ENCODE results near the gene TMEM186. TPM values are rescaled to one million over a fixed set of nuclear protein-coding genes. Genes with fewer than 3 reads are reported as not detected.

The TMEM186 gene
- total RNA-seq, 2 experiments from 2014 or later: 1.9 to 3.1 TPM

- H3K4me1 Mint-ChIP-seq (ENCODE audit: low read depth): no peaks in the 10 kb centered on the region
- H3K4me1 ChIP-seq (ENCODE audit: insufficient read depth, low read length): no peaks in the 10 kb centered on the region
- no peak overlapping the region for H3K4me3 Mint-ChIP-seq
- DNase-seq: no peak
- H3K27me3 Mint-ChIP-seq: no peaks in the 10 kb centered on the region
- H3K36me3 ChIP-seq (ENCODE audit: insufficient read depth, low read length): peaks cover 4% of the 10 kb centered on the region
- H3K36me3 Mint-ChIP-seq (ENCODE audit: low read depth): peaks cover 35% of the 10 kb centered on the region
- H3K9me3 Mint-ChIP-seq: no peaks in the 10 kb centered on the region
- H3K27me3 ChIP-seq (ENCODE audit: control insufficient read depth in 1 of 2, insufficient read depth in 2 of 2, low read length in 2 of 2): no peaks in the 10 kb centered on the region
- intact Hi-C loops (cut with DNase I, micrococcal nuclease): no loop called here
- H3K27ac ChIP-seq (ENCODE audit: low read depth in 1 of 2, low read length in 2 of 2): no peak overlapping the region
- POLR2A ChIA-PET: no interaction called here
- H3K27ac Mint-ChIP-seq: no peak overlapping the region
- H3K4me3 ChIP-seq (ENCODE audit: low read length): no peak overlapping the region
- TF ChIP-seq CTCF (IDR thresholded peaks at IDR 0.05): no peak
- CTCF ChIA-PET: no interaction called here
- no peaks in the 10 kb centered on the region for H3K9me3 ChIP-seq (ENCODE audit: control insufficient read depth in 1 of 2, insufficient read depth in 1 of 2, low read length in 2 of 2)
- ATAC-seq (ENCODE audit: poor library complexity): no peak
Measured at GRCh38 chr16:8761078-8761477, 36.4 kb downstream of the TMEM186 start.

GRCh38 chr16:8760021-8760420, 37.4 kb downstream of the TMEM186 start:
- H3K9me3 ChIP-seq (ENCODE audit: control insufficient read depth in 1 of 2, insufficient read depth in 1 of 2, low read length in 2 of 2): no peaks in the 10 kb centered on the region
- H3K36me3 ChIP-seq (ENCODE audit: insufficient read depth, low read length): peaks cover 4% of the 10 kb centered on the region
- no peak for DNase-seq
- CTCF ChIA-PET: no interaction called here
- H3K9me3 Mint-ChIP-seq: no peaks in the 10 kb centered on the region
- no peaks in the 10 kb centered on the region for H3K4me1 Mint-ChIP-seq (ENCODE audit: low read depth)
- H3K4me1 ChIP-seq (ENCODE audit: insufficient read depth, low read length): no peaks in the 10 kb centered on the region
- no peaks in the 10 kb centered on the region for H3K27me3 Mint-ChIP-seq
- no peak overlapping the region for H3K27ac Mint-ChIP-seq
- H3K27ac ChIP-seq (ENCODE audit: low read depth in 1 of 2, low read length in 2 of 2): no peak overlapping the region
- no peak overlapping the region for H3K4me3 ChIP-seq (ENCODE audit: low read length)
- H3K4me3 Mint-ChIP-seq: no peak overlapping the region
- no peaks in the 10 kb centered on the region for H3K27me3 ChIP-seq (ENCODE audit: control insufficient read depth in 1 of 2, insufficient read depth in 2 of 2, low read length in 2 of 2)
- TF ChIP-seq CTCF (IDR thresholded peaks at IDR 0.05): no peak
- no peak for ATAC-seq (ENCODE audit: poor library complexity)
- POLR2A ChIA-PET: no interaction called here
- H3K36me3 Mint-ChIP-seq (ENCODE audit: low read depth): peaks cover 37% of the 10 kb centered on the region
- intact Hi-C loops (cut with DNase I, micrococcal nuclease): no loop called here

GRCh38 chr16:8758022-8758421, 39.4 kb downstream of the TMEM186 start:
- intact Hi-C loops (cut with DNase I, micrococcal nuclease): no loop called here
- no peak overlapping the region for H3K4me3 ChIP-seq (ENCODE audit: low read length)
- peaks cover 35% of the 10 kb centered on the region for H3K36me3 Mint-ChIP-seq (ENCODE audit: low read depth)
- H3K36me3 ChIP-seq (ENCODE audit: insufficient read depth, low read length): no peaks in the 10 kb centered on the region
- ATAC-seq (ENCODE audit: poor library complexity) (no peak), DNase-seq (no peak)
- H3K9me3 ChIP-seq (ENCODE audit: control insufficient read depth in 1 of 2, insufficient read depth in 1 of 2, low read length in 2 of 2): no peaks in the 10 kb centered on the region
- H3K27me3 Mint-ChIP-seq: no peaks in the 10 kb centered on the region
- no peak overlapping the region for H3K4me3 Mint-ChIP-seq
- H3K4me1 Mint-ChIP-seq (ENCODE audit: low read depth): no peaks in the 10 kb centered on the region
- H3K4me1 ChIP-seq (ENCODE audit: insufficient read depth, low read length): no peaks in the 10 kb centered on the region
- POLR2A ChIA-PET: no interaction called here
- H3K9me3 Mint-ChIP-seq: no peaks in the 10 kb centered on the region
- TF ChIP-seq CTCF (IDR thresholded peaks at IDR 0.05): no peak
- H3K27ac ChIP-seq (ENCODE audit: low read depth in 1 of 2, low read length in 2 of 2): no peak overlapping the region
- H3K27ac Mint-ChIP-seq: no peak overlapping the region
- CTCF ChIA-PET: no interaction called here
- H3K27me3 ChIP-seq (ENCODE audit: control insufficient read depth in 1 of 2, insufficient read depth in 2 of 2, low read length in 2 of 2): no peaks in the 10 kb centered on the region
